ENCODE results near the gene INCA1. TPM values are rescaled to one million over a fixed set of nuclear protein-coding genes. Genes with fewer than 3 reads are reported as not detected.

The INCA1 gene
- total and polyA plus RNA-seq, 10 donors, result 1.1 to 5.8 (median 1.8) TPM

- H3K4me3 ChIP-seq, result no peak overlapping the region
- peaks cover 8 to 83% (median 29%) of the 10 kb centered on the region in 6 donors for H3K4me1 ChIP-seq
- intact Hi-C loops (cut with DNase I; ENCODE audit: low total_unique reads), result no loop called here
- H3K27me3 ChIP-seq (replicated peaks in 1 of 7), result no peaks in the 10 kb centered on the region
- peak overlapping the region in 4 of 8 donors; percentile 26 to 63 (median 52) for H3K27ac ChIP-seq
- H3K36me3 ChIP-seq, result peaks cover 0 to 100% (median 72%) of the 10 kb centered on the region in 6 donors
- WGBS, 5 donors, result 79 to 90% (median 87%) methylated on average over 9 of the region's 9 CpGs
- no peak for DNase-seq
- H3K9me3 ChIP-seq, result no peaks in the 10 kb centered on the region
- TF ChIP-seq POLR2AphosphoS5 (IDR thresholded peaks at IDR 0.05) (no peak), POLR2A (IDR thresholded peaks at IDR 0.05) (no peak), CTCF (IDR thresholded peaks at IDR 0.05 in 8 of 11, conservative IDR thresholded peaks at IDR 0.05 in 3 of 11) (no peak)
These were observed 23.1 kb downstream of the INCA1 start for GRCh38 chr17:4974115-4974670.

GRCh38 chr17:4973256-4974114, 23.8 kb downstream of the INCA1 start:
- Histone ChIP-seq H3K4me3 (no peak overlapping the region), H3K27ac (peak overlapping the region in 4 of 8 donors; percentile 26 to 63 (median 52)), H3K27me3 (replicated peaks in 1 of 7) (no peaks in the 10 kb centered on the region), H3K4me1 (peaks cover 10 to 83% (median 29%) of the 10 kb centered on the region in 6 donors), H3K36me3 (peaks cover 0 to 100% (median 70%) of the 10 kb centered on the region in 6 donors), H3K9me3 (no peaks in the 10 kb centered on the region)
- intact Hi-C loops (cut with DNase I; ENCODE audit: low total_unique reads), result no loop called here
- peak in 2 of 3 donors; percentile 46 to 62 for TF ChIP-seq POLR2AphosphoS5 (IDR thresholded peaks at IDR 0.05)
- TF ChIP-seq POLR2A (IDR thresholded peaks at IDR 0.05), result no peak
- no peak for TF ChIP-seq CTCF (IDR thresholded peaks at IDR 0.05 in 8 of 11, conservative IDR thresholded peaks at IDR 0.05 in 3 of 11)
- 82 to 89% (median 86%) methylated on average over 8 to 10 of the region's 10 CpGs for WGBS, 5 donors
- DNase-seq, result no peak

- TF ChIP-seq CTCF (IDR thresholded peaks at IDR 0.05 in 8 of 11, conservative IDR thresholded peaks at IDR 0.05 in 3 of 11), result no peak
- no peak for TF ChIP-seq POLR2AphosphoS5 (IDR thresholded peaks at IDR 0.05)
- no peak for TF ChIP-seq POLR2A (IDR thresholded peaks at IDR 0.05)
- Histone ChIP-seq H3K36me3 (peaks cover 0 to 95% (median 62%) of the 10 kb centered on the region in 6 donors), H3K27me3 (replicated peaks in 1 of 7) (no peaks in the 10 kb centered on the region), H3K27ac (peak overlapping the region in 3 of 8 donors; percentile 51 to 63 (median 54)), H3K9me3 (no peaks in the 10 kb centered on the region), H3K4me3 (peak overlapping the region in 1 of 8 donors; percentile 5), H3K4me1 (peaks cover 8 to 82% (median 31%) of the 10 kb centered on the region in 6 donors)
- WGBS, 5 donors, result 86 to 97% (median 90%) methylated on average over 10 to 12 of the region's 12 CpGs
- intact Hi-C loops (cut with DNase I; ENCODE audit: low total_unique reads), result no loop called here
- no peak for DNase-seq
These were observed 24.6 kb downstream of the INCA1 start for GRCh38 chr17:4972752-4973151.

- H3K4me1 ChIP-seq, result peaks cover 8 to 78% (median 31%) of the 10 kb centered on the region in 6 donors
- no peaks in the 10 kb centered on the region for H3K27me3 ChIP-seq (replicated peaks in 1 of 7)
- peak in 2 of 3 donors; percentile 37 to 67 for TF ChIP-seq POLR2AphosphoS5 (IDR thresholded peaks at IDR 0.05)
- no peak for TF ChIP-seq CTCF (IDR thresholded peaks at IDR 0.05 in 8 of 11, conservative IDR thresholded peaks at IDR 0.05 in 3 of 11)
- no peaks in the 10 kb centered on the region for H3K9me3 ChIP-seq
- WGBS, 5 donors, result 93 to 96% (median 93%) methylated on average over 12 of the region's 12 CpGs
- intact Hi-C loops (cut with DNase I; ENCODE audit: low total_unique reads), result no loop called here
- no peak for DNase-seq
- no peak overlapping the region for H3K4me3 ChIP-seq
- H3K27ac ChIP-seq, result peak overlapping the region in 3 of 8 donors; percentile 51 to 63 (median 54)
- H3K36me3 ChIP-seq, result peaks cover 0 to 90% (median 58%) of the 10 kb centered on the region in 6 donors
These were observed 25.0 kb downstream of the INCA1 start for GRCh38 chr17:4972322-4972721.
